ENCODE results near the gene CRCP.
"Not testable (repeated sequence)": the region's sequence is repeated elsewhere in the genome, so short reads cannot be mapped to it uniquely, and the experiment has no call there.

- not testable (repeated sequence) for TF ChIP-seq CTCF, POLR2A (IDR thresholded peaks at IDR 0.05)
Measured at GRCh38 chr7:66147657-66148056, 33.0 kb downstream of the CRCP start.

All from testis (tissue), 2 donors.